ENCODE data around the gene MIGA2. TPM values are rescaled to one million over a fixed set of nuclear protein-coding genes. Genes with fewer than 3 reads are reported as not detected.
A peak's percentile ranks its signal among the peaks of the same experiment; 100 is the strongest.

The MIGA2 gene
- total and polyA plus RNA-seq, 9 of the 15 experiments (the other 6 are each of a cell fraction or from before 2014, with no cell fraction given) = 0.15 to 54.1 (median 18.0) TPM

DNA sequence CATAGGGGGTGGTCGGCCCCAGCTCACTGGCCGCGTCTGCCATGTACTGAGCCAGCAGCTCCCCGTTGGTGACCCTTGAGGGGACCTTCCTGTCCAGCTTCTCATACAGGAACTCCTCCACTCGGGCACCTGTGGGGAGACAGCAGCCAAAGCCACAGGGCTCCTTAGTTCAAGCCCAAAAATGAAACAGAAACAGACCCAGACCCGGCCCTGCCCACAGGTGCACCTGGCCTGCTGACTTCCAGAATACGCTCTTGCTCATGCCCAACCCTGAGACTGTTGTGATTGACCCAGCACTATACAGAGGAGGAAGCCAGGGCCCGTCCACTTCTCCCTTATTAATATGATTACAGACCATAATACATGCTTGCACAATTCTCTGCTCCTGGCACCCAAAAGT is 15.3 kb upstream of the MIGA2 start (continued):
- TF ChIP-seq, protein P1, sequence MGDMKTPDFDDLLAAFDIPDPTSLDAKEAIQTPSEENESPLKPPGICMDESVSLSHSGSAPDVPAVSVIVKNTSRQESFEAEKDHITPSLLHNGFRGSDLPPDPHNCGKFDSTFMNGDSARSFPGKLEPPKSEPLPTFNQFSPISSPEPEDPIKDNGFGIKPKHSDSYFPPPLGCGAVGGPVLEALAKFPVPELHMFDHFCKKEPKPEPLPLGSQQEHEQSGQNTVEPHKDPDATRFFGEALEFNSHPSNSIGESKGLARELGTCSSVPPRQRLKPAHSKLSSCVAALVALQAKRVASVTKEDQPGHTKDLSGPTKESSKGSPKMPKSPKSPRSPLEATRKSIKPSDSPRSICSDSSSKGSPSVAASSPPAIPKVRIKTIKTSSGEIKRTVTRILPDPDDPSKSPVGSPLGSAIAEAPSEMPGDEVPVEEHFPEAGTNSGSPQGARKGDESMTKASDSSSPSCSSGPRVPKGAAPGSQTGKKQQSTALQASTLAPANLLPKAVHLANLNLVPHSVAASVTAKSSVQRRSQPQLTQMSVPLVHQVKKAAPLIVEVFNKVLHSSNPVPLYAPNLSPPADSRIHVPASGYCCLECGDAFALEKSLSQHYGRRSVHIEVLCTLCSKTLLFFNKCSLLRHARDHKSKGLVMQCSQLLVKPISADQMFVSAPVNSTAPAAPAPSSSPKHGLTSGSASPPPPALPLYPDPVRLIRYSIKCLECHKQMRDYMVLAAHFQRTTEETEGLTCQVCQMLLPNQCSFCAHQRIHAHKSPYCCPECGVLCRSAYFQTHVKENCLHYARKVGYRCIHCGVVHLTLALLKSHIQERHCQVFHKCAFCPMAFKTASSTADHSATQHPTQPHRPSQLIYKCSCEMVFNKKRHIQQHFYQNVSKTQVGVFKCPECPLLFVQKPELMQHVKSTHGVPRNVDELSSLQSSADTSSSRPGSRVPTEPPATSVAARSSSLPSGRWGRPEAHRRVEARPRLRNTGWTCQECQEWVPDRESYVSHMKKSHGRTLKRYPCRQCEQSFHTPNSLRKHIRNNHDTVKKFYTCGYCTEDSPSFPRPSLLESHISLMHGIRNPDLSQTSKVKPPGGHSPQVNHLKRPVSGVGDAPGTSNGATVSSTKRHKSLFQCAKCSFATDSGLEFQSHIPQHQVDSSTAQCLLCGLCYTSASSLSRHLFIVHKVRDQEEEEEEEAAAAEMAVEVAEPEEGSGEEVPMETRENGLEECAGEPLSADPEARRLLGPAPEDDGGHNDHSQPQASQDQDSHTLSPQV (IDR thresholded peaks at IDR 0.05) = no peak
- 0 out of 2 replicates have a peak, but pooled peaks have one; percentile 17 for TF ChIP-seq RBFOX2 (IDR thresholded peaks at IDR 0.05; ENCODE audit: low read depth, low read length)
- TF ChIP-seq ZKSCAN1 (IDR thresholded peaks at IDR 0.05; ENCODE audit: low read depth, low read length) = no peak

DNA sequence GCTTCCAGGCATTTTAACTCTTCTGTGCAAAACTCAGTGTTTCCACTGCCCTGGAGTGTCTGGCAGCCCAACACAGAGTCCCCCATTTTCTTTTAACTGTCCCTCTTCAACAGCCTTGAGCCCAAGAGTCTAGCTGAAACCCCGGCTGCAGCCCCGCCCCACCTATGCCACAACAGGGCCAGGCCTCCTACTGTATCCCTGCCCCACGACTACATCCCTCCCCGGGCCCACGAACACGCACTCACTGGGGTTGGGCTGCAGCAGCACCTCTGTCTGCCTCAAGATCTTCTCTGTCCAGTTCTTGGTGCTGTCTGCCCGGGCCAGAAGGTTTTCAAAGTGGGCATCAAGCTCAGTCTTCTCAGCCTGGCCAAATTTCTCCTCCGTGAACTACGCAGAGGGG is 14.4 kb upstream of the MIGA2 start:
- peaks cover 35 to 53% of the 10 kb centered on the region in 2 experiments for H3K4me1 ChIP-seq (replicated peaks in 1 of 2; ENCODE audit: control insufficient read depth in 2 of 2, insufficient read depth in 2 of 2, low read length in 2 of 2)
- peak overlapping the region; percentile 76; the same call in 2 of the 3 replicates for H3K27ac ChIP-seq (ENCODE audit: extremely low read depth, low read depth, low read length)
- H4K20me1 ChIP-seq (replicated peaks; ENCODE audit: control insufficient read depth, insufficient read depth, low read length) = no peaks in the 10 kb centered on the region
- H3K4me2 ChIP-seq (ENCODE audit: insufficient read depth, low read length) = no peak overlapping the region
- no peak for DNase-seq (ENCODE audit: extremely low read depth in 1 of 4, low spot score in 3 of 4)
- ATAC-seq = no peak; the same call in 2 of the 3 replicates
- peak overlapping the region in 1 of 2 experiments; percentile 80 for H3K9ac ChIP-seq (ENCODE audit: insufficient read depth in 1 of 2, low read depth in 2 of 2, low read length in 2 of 2)
- H3K9me3 ChIP-seq (replicated peaks; ENCODE audit: control insufficient read depth, insufficient read depth, low read depth, low read length) = no peaks in the 10 kb centered on the region
- in situ Hi-C loops (cut with MboI) (no loop called here), intact Hi-C loops (cut with micrococcal nuclease) (no loop called here)
- no peak overlapping the region for H3K4me3 ChIP-seq
- POLR2A ChIA-PET = interaction anchor here (1.3 to 3.0 kb wide), 4 partner anchors 9 to 17 kb away, joined by 4 to 15 read pairs (median 7); no protein-coding TSS in a partner anchor
- no peak for FAIRE-seq
- no peak overlapping the region for H2AFZ ChIP-seq (ENCODE audit: low read depth, low read length)
- 71% methylated on average over 7 of the region's 9 CpGs for WGBS (ENCODE audit: insufficient coverage, low coverage, missing lambda C conversion rate)
- H3K36me3 ChIP-seq (ENCODE audit: control insufficient read depth, insufficient read depth, low read length) = peaks cover 30% of the 10 kb centered on the region; the same call in 1 of the 3 replicates
- peaks cover 52% of the 10 kb centered on the region for H3K79me2 ChIP-seq (ENCODE audit: control insufficient read depth, insufficient read depth, low read length)
- H3K27me3 ChIP-seq (ENCODE audit: control insufficient read depth in 2 of 2, insufficient read depth in 2 of 2, low read length in 2 of 2) = no peaks in the 10 kb centered on the region
- CTCF ChIA-PET (ENCODE audit: low intra/inter-chr PET ratio) = no interaction called here
- no TSS peak for BruUV-seq (replicated peaks)
- H3K9me1 ChIP-seq (ENCODE audit: control insufficient read depth, insufficient read depth, low read length) = peaks cover 8% of the 10 kb centered on the region
- TF ChIP-seq HMG20A (CRISPR knock-in tag; conservative IDR thresholded peaks at IDR 0.05) = no peak
- TF ChIP-seq, protein P2, sequence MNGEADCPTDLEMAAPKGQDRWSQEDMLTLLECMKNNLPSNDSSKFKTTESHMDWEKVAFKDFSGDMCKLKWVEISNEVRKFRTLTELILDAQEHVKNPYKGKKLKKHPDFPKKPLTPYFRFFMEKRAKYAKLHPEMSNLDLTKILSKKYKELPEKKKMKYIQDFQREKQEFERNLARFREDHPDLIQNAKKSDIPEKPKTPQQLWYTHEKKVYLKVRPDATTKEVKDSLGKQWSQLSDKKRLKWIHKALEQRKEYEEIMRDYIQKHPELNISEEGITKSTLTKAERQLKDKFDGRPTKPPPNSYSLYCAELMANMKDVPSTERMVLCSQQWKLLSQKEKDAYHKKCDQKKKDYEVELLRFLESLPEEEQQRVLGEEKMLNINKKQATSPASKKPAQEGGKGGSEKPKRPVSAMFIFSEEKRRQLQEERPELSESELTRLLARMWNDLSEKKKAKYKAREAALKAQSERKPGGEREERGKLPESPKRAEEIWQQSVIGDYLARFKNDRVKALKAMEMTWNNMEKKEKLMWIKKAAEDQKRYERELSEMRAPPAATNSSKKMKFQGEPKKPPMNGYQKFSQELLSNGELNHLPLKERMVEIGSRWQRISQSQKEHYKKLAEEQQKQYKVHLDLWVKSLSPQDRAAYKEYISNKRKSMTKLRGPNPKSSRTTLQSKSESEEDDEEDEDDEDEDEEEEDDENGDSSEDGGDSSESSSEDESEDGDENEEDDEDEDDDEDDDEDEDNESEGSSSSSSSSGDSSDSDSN (IDR thresholded peaks at IDR 0.05; ENCODE audit: borderline replicate concordance in 1 of 2, low read depth in 2 of 2, low read length in 2 of 2) = no peak
- TF ChIP-seq, protein P3, sequence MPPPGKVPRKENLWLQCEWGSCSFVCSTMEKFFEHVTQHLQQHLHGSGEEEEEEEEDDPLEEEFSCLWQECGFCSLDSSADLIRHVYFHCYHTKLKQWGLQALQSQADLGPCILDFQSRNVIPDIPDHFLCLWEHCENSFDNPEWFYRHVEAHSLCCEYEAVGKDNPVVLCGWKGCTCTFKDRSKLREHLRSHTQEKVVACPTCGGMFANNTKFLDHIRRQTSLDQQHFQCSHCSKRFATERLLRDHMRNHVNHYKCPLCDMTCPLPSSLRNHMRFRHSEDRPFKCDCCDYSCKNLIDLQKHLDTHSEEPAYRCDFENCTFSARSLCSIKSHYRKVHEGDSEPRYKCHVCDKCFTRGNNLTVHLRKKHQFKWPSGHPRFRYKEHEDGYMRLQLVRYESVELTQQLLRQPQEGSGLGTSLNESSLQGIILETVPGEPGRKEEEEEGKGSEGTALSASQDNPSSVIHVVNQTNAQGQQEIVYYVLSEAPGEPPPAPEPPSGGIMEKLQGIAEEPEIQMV (tag; conservative IDR thresholded peaks at IDR 0.05; ENCODE audit: low read depth) = no peak
- TF ChIP-seq TGIF2 (CRISPR knock-in tag; IDR thresholded peaks at IDR 0.05) = no peak
- TF ChIP-seq ZNF316 (IDR thresholded peaks at IDR 0.05) = no peak
- TF ChIP-seq HNRNPL (IDR thresholded peaks at IDR 0.05; ENCODE audit: low read depth, low read length) = no peak
- no peak for TF ChIP-seq GTF2A2 (tag; IDR thresholded peaks at IDR 0.05)
